Right lobe of liver (tissue), 6 donors: Measurements from ENCODE around the gene APBA1. TPM values are rescaled to one million over a fixed set of nuclear protein-coding genes. Genes with fewer than 3 reads are reported as not detected.

ENCODE experiments used
- ATAC-seq, 4 donors: fragments of 200-7000 bp; cut with Tn5 transposase; one replicate each; pipeline ENCODE4 v1.9.1; 2020; ENCODE audit warnings: mild to moderate bottlenecking in 4 of 4, moderate library complexity in 4 of 4
- DNase-seq, 3 donors: peaks; one replicate each; pipeline ENCODE4 v3.0.0-alpha.2; 2020
- H3K27ac ChIP-seq, 3 donors: fragments of 200-600 bp; one replicate each; pipeline ENCODE4 v1.8.0; 2022
- H3K27me3 ChIP-seq, 2 donors: fragments of 200-600 bp; one replicate each; pipeline ENCODE4 v1.8.0; 2022
- H3K36me3 ChIP-seq, 4 donors: fragments of 200-600 bp; sonication (generic) in 1 of 4; one replicate each; pipeline versions ENCODE4 v1.5.1 to v1.8.0; 2017 to 2022; ENCODE audit warnings: control low read depth in 1 of 4
- H3K4me1 ChIP-seq, 4 donors: fragments of 200-600 bp; sonication (generic) in 1 of 4; one replicate each; pipeline versions ENCODE4 v1.5.1 to v1.8.0; 2017 to 2022; ENCODE audit warnings: control low read depth in 1 of 4
- H3K4me3 ChIP-seq, 3 donors: fragments of 200-600 bp; one replicate each; pipeline ENCODE4 v1.8.0; 2022
- H3K9me3 ChIP-seq, 4 donors: fragments of 200-600 bp; sonication (generic) in 1 of 4; one replicate each; pipeline versions ENCODE4 v1.5.1 to v1.8.0; 2017 to 2022; ENCODE audit warnings: control low read depth in 1 of 4
- CTCF ChIP-seq, 4 donors: fragments of 200-600 bp in 3 of 4; fragments of 450-650 bp in 1 of 4; IDR thresholded peaks; one replicate each; pipeline versions ENCODE4 v1.5.1 to v1.8.0; 2016 to 2022; ENCODE audit warnings: antibody characterized with exemption in 4 of 4, mild to moderate bottlenecking in 2 of 4
- POLR2A ChIP-seq: fragments of 450-650 bp; IDR thresholded peaks from one replicate; pipeline ENCODE4 v1.6.1; 2017; ENCODE audit warnings: antibody characterized with exemption, mild to moderate bottlenecking
- WGBS: methylation state at CpG from one replicate; pipeline ENCODE4 v1.1.6; 2018; ENCODE audit warnings: low coverage, low lambda C conversion rate; ENCODE audit not compliant: insufficient coverage; ENCODE audit errors: missing lambda C conversion rate; 5-methylcytosine and 5-hydroxymethylcytosine counted together
- intact Hi-C, 2 donors: fragments of 100-400 bp; cut with DNase I; formaldehyde crosslinking; loops; one replicate each; pipeline versions ENCODE4 v1.11.2 to v1.14.1; 2022
- total RNA-seq, 6 experiments: library from RNA; depleted of rRNA in 2 of 6; stranded (reverse); fragments of >200 nt in 2 of 6; fragmentation: NEBNext Ultra II Directional in 3 of 6; extraction: Animal tissue kit (Norgen Biotek cat#: 25700) in 3 of 6; gene quantifications; one replicate each; pipeline versions ENCODE4 v1.1.0 to v1.2.4, GENCODE V29; 2016 to 2023
- donor health status: DM: no; HTN: yes; CAD: no.
- donor health status: DM: no; HTN: no; CAD: no.
- donor health status: DM: no; HTN: no; CAD: no.
- donor health status: DM: no; HTN: yes; CAD: no.
- donor health status: DM: no; HTN: yes; CAD: no.

The APBA1 gene
- total RNA-seq, 6 experiments from 2014 or later, result 6.6 to 25.5 (median 16.7) TPM

GRCh38 chr9:69674716-69675438, 2.7 kb upstream of the APBA1 start:
- H3K27me3 ChIP-seq, result no peaks in the 10 kb centered on the region
- H3K36me3 ChIP-seq, result no peaks in the 10 kb centered on the region
- TF ChIP-seq CTCF (IDR thresholded peaks at IDR 0.05) (no peak), POLR2A (no peak)
- no peak overlapping the region for H3K27ac ChIP-seq
- H3K4me3 ChIP-seq, result no peak overlapping the region
- intact Hi-C loops, result loop anchor here in 1 of 2 donors (10.0 kb wide), 1 partner anchor 80 kb away; no protein-coding TSS in a partner anchor
- no peaks in the 10 kb centered on the region for H3K9me3 ChIP-seq
- no peak for ATAC-seq
- peaks cover 0 to 5% (median 2%) of the 10 kb centered on the region in 4 donors for H3K4me1 ChIP-seq
- DNase-seq, result no peak
- 71% methylated on average over 3 of the region's 3 CpGs for WGBS

- ATAC-seq, result no peak
- no peak for DNase-seq
- Histone ChIP-seq H3K4me3 (no peak overlapping the region), H3K9me3 (no peaks in the 10 kb centered on the region), H3K27me3 (no peaks in the 10 kb centered on the region), H3K27ac (no peak overlapping the region), H3K36me3 (no peaks in the 10 kb centered on the region), H3K4me1 (peaks cover 0 to 5% (median 2%) of the 10 kb centered on the region in 4 donors)
- 78% methylated on average over 11 of the region's 11 CpGs for WGBS
- TF ChIP-seq CTCF (IDR thresholded peaks at IDR 0.05) (no peak), POLR2A (no peak)
- intact Hi-C loops, result loop anchor here in 1 of 2 donors (10.0 kb wide), 1 partner anchor 81 kb away; no protein-coding TSS in a partner anchor
Measured at GRCh38 chr9:69674112-69674685, 2.0 kb upstream of the APBA1 start.

GRCh38 chr9:69673311-69673640, 1.1 kb upstream of the APBA1 start:
- ATAC-seq (no peak), DNase-seq (no peak)
- Histone ChIP-seq H3K27me3 (no peaks in the 10 kb centered on the region), H3K4me3 (peak overlapping the region; percentile 61 to 76 (median 66)), H3K27ac (peak overlapping the region; percentile 72 to 98 (median 91)), H3K4me1 (peaks cover 0 to 5% (median 2%) of the 10 kb centered on the region in 4 donors), H3K36me3 (no peaks in the 10 kb centered on the region), H3K9me3 (no peaks in the 10 kb centered on the region)
- WGBS, result 50% methylated on average over 6 of the region's 6 CpGs
- TF ChIP-seq CTCF (IDR thresholded peaks at IDR 0.05) (no peak), POLR2A (no peak)
- intact Hi-C loops, result loop anchor here in 1 of 2 donors (10.0 kb wide), 1 partner anchor 82 kb away; no protein-coding TSS in a partner anchor

GRCh38 chr9:69672596-69673310, 582 bp upstream of the APBA1 start:
- Histone ChIP-seq H3K4me1 (peaks cover 0 to 5% (median 2%) of the 10 kb centered on the region in 4 donors), H3K36me3 (no peaks in the 10 kb centered on the region), H3K27me3 (no peaks in the 10 kb centered on the region), H3K27ac (peak overlapping the region; percentile 72 to 98 (median 91)), H3K4me3 (peak overlapping the region; percentile 61 to 76 (median 66)), H3K9me3 (no peaks in the 10 kb centered on the region)
- WGBS, result 0% methylated on average over 10 of the region's 60 CpGs
- ATAC-seq, result peak; percentile 83 to 92 (median 86)
- peak; percentile 87 to 90 (median 90) for DNase-seq
- intact Hi-C loops, result loop anchor here in 1 of 2 donors (10.0 kb wide), 1 partner anchor 82 kb away; no protein-coding TSS in a partner anchor
- TF ChIP-seq CTCF (IDR thresholded peaks at IDR 0.05) (peak; percentile 84 to 91 (median 88)), POLR2A (no peak)
